RWPE2 (cell line): ENCODE measurements around the gene XCL1.

Experiments
- ATAC-seq: fragments of 200-7000 bp; cut with Tn5 transposase; 3 replicates; pipeline ENCODE4 v1.9.1; 2021; ENCODE audit warnings: low read depth
- DNase-seq: peaks from one replicate; pipeline ENCODE4 v3.0.0-alpha.2; 2020; ENCODE audit warnings: low spot score
- H3K27ac ChIP-seq: fragments of 450-650 bp; 2 replicates; pipeline ENCODE4 v1.5.1; 2017; ENCODE audit warnings: mild to moderate bottlenecking; ENCODE audit not compliant: poor library complexity, severe bottlenecking
- H3K27me3 ChIP-seq: fragments of 250-450 bp; sonication (Bioruptor Pico); 2 replicates; pipeline ENCODE4 v1.5.1; 2021; ENCODE audit warnings: mild to moderate bottlenecking, moderate library complexity; ENCODE audit not compliant: insufficient read depth, poor library complexity, severe bottlenecking
- H3K36me3 ChIP-seq: fragments of 250-450 bp; sonication (Bioruptor Pico); 2 replicates; pipeline ENCODE4 v1.5.1; 2020; ENCODE audit warnings: low read depth, mild to moderate bottlenecking, moderate library complexity
- H3K4me1 ChIP-seq: fragments of 250-450 bp; sonication (Bioruptor Pico); 2 replicates; pipeline ENCODE4 v1.5.1; 2021; ENCODE audit warnings: mild to moderate bottlenecking, moderate library complexity; ENCODE audit not compliant: insufficient read depth, poor library complexity, severe bottlenecking
- H3K4me3 ChIP-seq: fragments of 250-450 bp; sonication (Bioruptor Pico); 2 replicates; pipeline ENCODE4 v1.5.1; 2021; ENCODE audit warnings: mild to moderate bottlenecking, moderate library complexity; ENCODE audit not compliant: severe bottlenecking
- H3K9me3 ChIP-seq: fragments of 250-450 bp; sonication (Bioruptor Pico); 2 replicates; pipeline ENCODE4 v1.5.1; 2021; ENCODE audit warnings: mild to moderate bottlenecking, moderate library complexity; ENCODE audit not compliant: severe bottlenecking
- TF ChIP-seq, protein P1 (sequence below): fragments of 450-650 bp; IDR thresholded peaks from one replicate; pipeline ENCODE4 v1.5.1; 2017; ENCODE audit warnings: mild to moderate bottlenecking, moderate library complexity; ENCODE audit not compliant: poor library complexity, severe bottlenecking

Gene XCL1

DNA sequence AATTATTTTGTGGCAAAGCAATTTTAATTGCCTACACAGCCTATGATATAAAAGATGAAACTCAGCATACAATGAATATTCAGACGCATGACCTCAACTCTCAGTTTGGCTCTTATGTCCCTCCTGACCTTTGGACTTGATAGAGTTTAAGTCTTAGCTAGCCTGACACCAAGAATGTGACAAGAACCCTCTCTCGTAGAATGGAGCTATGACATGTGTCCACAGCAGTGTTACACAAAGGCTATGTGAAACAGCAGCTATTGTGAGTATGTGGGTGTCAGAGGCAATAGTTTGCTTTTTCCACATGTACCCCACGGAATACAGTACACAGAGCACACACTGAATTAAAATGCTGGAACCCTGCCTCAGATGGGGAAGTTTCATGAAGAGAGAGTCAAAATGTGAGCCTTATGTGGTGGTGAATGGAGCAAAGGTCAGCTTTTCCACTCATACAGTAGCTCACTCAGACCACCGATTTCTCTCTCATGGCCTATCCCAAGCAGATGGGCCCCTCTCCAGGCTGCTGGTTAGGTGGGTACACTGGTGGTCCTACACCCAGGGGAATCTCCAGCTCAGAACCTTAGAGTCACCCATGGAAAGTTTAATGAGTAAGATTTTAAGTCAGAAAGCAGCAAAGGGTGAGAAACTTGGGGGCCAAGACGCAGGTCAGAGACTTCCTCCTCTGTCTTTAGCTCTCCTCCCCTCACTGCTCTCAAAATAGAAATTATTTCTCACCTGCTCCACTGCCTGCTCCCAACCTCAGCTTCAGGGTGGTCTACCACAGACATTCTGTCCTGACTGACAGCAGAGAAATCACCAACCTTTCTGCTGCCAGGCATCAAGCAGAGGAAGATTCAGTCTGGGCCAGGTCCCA is 22.5 kb upstream of the XCL1 start:
- TF ChIP-seq, protein P1, sequence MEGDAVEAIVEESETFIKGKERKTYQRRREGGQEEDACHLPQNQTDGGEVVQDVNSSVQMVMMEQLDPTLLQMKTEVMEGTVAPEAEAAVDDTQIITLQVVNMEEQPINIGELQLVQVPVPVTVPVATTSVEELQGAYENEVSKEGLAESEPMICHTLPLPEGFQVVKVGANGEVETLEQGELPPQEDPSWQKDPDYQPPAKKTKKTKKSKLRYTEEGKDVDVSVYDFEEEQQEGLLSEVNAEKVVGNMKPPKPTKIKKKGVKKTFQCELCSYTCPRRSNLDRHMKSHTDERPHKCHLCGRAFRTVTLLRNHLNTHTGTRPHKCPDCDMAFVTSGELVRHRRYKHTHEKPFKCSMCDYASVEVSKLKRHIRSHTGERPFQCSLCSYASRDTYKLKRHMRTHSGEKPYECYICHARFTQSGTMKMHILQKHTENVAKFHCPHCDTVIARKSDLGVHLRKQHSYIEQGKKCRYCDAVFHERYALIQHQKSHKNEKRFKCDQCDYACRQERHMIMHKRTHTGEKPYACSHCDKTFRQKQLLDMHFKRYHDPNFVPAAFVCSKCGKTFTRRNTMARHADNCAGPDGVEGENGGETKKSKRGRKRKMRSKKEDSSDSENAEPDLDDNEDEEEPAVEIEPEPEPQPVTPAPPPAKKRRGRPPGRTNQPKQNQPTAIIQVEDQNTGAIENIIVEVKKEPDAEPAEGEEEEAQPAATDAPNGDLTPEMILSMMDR, result no peak
- no peaks in the 10 kb centered on the region for H3K4me1 ChIP-seq
- no peak overlapping the region for H3K4me3 ChIP-seq
- ATAC-seq (no peak), DNase-seq (no peak)
- H3K27me3 ChIP-seq, result no peaks in the 10 kb centered on the region
- H3K9me3 ChIP-seq, result no peaks in the 10 kb centered on the region
- no peak overlapping the region for H3K27ac ChIP-seq
- H3K36me3 ChIP-seq, result no peaks in the 10 kb centered on the region

DNA sequence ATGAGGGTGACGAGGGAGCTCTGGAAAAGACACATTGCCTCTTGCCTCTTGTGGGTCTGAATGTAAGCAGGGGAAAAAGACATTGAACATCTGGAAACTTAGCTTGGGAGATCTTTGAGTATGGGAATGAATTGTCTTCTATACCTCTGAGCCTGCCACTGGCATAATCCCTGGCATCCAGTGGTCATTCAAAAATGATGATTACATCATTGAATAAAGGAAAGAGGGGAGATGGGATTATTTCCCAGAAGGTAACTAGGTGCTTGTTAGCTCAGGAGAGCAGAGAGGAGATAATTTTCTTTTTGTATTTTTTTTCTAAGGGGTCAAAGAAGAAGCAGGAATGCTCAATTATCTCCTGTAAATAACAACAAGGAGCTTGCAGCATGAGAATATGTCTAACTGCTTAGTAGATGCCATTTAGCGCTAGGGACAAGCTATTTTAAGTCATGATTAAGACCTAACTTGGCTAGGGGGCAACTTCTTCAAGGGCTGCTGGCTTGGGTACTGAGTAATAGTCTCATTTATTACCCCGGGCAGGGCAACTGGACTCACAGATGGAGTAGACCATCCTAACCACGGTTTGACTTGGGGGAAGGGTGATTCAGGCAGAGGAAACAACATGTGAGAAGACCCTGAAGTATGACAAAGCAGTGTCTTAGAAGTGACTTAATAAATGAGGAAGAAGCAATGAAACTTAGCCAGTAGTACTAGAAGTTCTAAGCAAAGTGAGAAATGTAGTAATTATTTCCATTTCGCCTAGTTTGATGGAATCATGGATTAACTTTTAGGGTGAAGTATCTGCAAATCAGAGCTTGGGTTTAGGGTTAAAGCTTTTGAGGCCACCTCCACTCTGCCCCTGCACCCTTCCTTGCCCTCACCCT is 21.6 kb upstream of the XCL1 start:
- H3K9me3 ChIP-seq, result no peaks in the 10 kb centered on the region
- H3K36me3 ChIP-seq, result no peaks in the 10 kb centered on the region
- no peaks in the 10 kb centered on the region for H3K4me1 ChIP-seq
- no peaks in the 10 kb centered on the region for H3K27me3 ChIP-seq
- DNase-seq (no peak), ATAC-seq (no peak)
- H3K27ac ChIP-seq, result no peak overlapping the region
- TF ChIP-seq, protein P1, result no peak
- H3K4me3 ChIP-seq, result no peak overlapping the region

DNA sequence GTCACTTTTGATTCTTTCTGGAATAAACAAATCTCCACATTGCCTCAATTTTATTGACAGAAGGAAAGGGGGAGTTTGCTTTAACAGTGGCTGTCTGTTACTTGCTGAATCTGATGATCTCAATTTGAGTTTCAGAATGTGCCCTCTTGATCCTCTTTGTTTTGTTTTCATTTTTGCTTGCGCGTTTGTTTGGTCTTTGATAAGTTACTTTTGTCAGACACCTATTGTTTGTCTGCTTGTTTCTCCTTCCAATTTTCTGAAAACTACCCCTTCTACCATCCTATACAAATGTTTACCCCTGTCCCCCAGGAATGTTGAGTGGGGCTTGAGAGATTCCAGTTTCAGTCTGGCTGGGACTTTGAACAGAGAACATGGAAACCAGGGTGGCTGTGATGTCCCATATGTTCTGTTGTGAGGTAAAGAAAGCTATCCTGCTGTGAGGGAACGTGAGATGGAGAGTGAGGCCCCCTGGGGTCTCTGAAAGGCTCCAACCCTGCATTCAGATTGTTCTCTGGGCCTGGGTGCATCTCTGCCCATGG is 20.8 kb upstream of the XCL1 start:
- H3K27ac ChIP-seq, result no peak overlapping the region
- DNase-seq (no peak), ATAC-seq (no peak)
- H3K36me3 ChIP-seq, result no peaks in the 10 kb centered on the region
- no peaks in the 10 kb centered on the region for H3K4me1 ChIP-seq
- H3K9me3 ChIP-seq, result no peaks in the 10 kb centered on the region
- H3K4me3 ChIP-seq, result no peak overlapping the region
- H3K27me3 ChIP-seq, result no peaks in the 10 kb centered on the region
- TF ChIP-seq, protein P1, result no peak

GRCh38 chr1:168556647-168557046 is 19.8 kb upstream of the XCL1 start:
- no peak overlapping the region for H3K4me3 ChIP-seq
- no peak for DNase-seq
- H3K4me1 ChIP-seq, result no peaks in the 10 kb centered on the region
- TF ChIP-seq, protein P1, result no peak
- H3K27ac ChIP-seq, result no peak overlapping the region
- no peak for ATAC-seq
- no peaks in the 10 kb centered on the region for H3K9me3 ChIP-seq
- H3K36me3 ChIP-seq, result no peaks in the 10 kb centered on the region
- no peaks in the 10 kb centered on the region for H3K27me3 ChIP-seq
